ENCODE measurements around the gene THADA.

THADA gene

GRCh38 chr2:43262951-43263350 is 332.9 kb downstream of the THADA start:
- no peaks in the 10 kb centered on the region for H3K27me3 ChIP-seq (ENCODE audit: low read depth, low read length)
- no peaks in the 10 kb centered on the region for H3K36me3 ChIP-seq (replicated peaks; ENCODE audit: low read depth, low read length)
- no peak overlapping the region for H3K4me3 ChIP-seq (ENCODE audit: low read length)
- H3K4me1 ChIP-seq (ENCODE audit: low read length) = no peaks in the 10 kb centered on the region
- no peaks in the 10 kb centered on the region for H3K9me3 ChIP-seq (ENCODE audit: insufficient read depth, low read length)
- H3K27ac ChIP-seq (ENCODE audit: low read length) = no peak overlapping the region
- no peak overlapping the region for H2AFZ ChIP-seq (ENCODE audit: low read depth, low read length)
- no peak overlapping the region for H3K9ac ChIP-seq (ENCODE audit: low read length)
- H4K20me1 ChIP-seq (ENCODE audit: insufficient read depth, low read length) = no peaks in the 10 kb centered on the region
- TF ChIP-seq EZH2phosphoT487 (IDR thresholded peaks at IDR 0.05; ENCODE audit: low read depth) = no peak
- TF ChIP-seq, protein P1, sequence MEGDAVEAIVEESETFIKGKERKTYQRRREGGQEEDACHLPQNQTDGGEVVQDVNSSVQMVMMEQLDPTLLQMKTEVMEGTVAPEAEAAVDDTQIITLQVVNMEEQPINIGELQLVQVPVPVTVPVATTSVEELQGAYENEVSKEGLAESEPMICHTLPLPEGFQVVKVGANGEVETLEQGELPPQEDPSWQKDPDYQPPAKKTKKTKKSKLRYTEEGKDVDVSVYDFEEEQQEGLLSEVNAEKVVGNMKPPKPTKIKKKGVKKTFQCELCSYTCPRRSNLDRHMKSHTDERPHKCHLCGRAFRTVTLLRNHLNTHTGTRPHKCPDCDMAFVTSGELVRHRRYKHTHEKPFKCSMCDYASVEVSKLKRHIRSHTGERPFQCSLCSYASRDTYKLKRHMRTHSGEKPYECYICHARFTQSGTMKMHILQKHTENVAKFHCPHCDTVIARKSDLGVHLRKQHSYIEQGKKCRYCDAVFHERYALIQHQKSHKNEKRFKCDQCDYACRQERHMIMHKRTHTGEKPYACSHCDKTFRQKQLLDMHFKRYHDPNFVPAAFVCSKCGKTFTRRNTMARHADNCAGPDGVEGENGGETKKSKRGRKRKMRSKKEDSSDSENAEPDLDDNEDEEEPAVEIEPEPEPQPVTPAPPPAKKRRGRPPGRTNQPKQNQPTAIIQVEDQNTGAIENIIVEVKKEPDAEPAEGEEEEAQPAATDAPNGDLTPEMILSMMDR (IDR thresholded peaks at IDR 0.05; ENCODE audit: low read depth, low read length) = no peak
- H3K79me2 ChIP-seq (ENCODE audit: low read length) = no peaks in the 10 kb centered on the region
- H3K4me2 ChIP-seq (ENCODE audit: low read length) = no peak overlapping the region

DNA sequence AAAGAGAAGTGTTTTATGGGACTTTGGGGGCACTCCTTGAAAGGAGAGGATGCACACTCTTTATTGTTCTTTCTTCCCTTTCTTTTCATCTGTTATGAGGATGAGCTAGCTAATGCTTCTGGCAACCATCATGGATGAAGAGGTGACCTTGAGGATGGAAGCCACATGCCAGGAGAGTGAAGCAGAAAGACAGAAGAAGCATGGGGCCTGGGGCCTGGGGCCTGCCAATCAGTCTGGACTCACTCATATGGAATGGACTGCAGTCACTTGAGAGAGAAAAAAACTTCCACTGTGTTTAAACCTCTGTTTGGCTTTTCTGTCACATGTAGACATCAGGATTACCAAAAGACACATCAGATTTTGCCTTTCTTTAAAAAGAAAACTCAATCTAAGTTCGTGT is 333.6 kb downstream of the THADA start:
- Histone ChIP-seq H3K9ac (ENCODE audit: low read length) (no peak overlapping the region), H3K4me2 (ENCODE audit: low read length) (no peak overlapping the region), H4K20me1 (ENCODE audit: insufficient read depth, low read length) (no peaks in the 10 kb centered on the region), H3K4me3 (ENCODE audit: low read length) (no peak overlapping the region), H3K4me1 (ENCODE audit: low read length) (no peaks in the 10 kb centered on the region), H2AFZ (ENCODE audit: low read depth, low read length) (no peak overlapping the region), H3K79me2 (ENCODE audit: low read length) (no peaks in the 10 kb centered on the region), H3K27me3 (ENCODE audit: low read depth, low read length) (no peaks in the 10 kb centered on the region), H3K9me3 (ENCODE audit: insufficient read depth, low read length) (no peaks in the 10 kb centered on the region), H3K36me3 (replicated peaks; ENCODE audit: low read depth, low read length) (no peaks in the 10 kb centered on the region), H3K27ac (ENCODE audit: low read length) (no peak overlapping the region)
- TF ChIP-seq EZH2phosphoT487 (IDR thresholded peaks at IDR 0.05; ENCODE audit: low read depth) = no peak

GRCh38 chr2:43259512-43259911 is 336.3 kb downstream of the THADA start:
- no peaks in the 10 kb centered on the region for H3K9me3 ChIP-seq (ENCODE audit: insufficient read depth, low read length)

GRCh38 chr2:43258547-43259156 is 337.2 kb downstream of the THADA start:
- H4K20me1 ChIP-seq (ENCODE audit: insufficient read depth, low read length) = no peaks in the 10 kb centered on the region
- no peak overlapping the region for H3K4me3 ChIP-seq (ENCODE audit: low read length)
- no peaks in the 10 kb centered on the region for H3K79me2 ChIP-seq (ENCODE audit: low read length)
- no peak overlapping the region for H2AFZ ChIP-seq (ENCODE audit: low read depth, low read length)
- H3K9ac ChIP-seq (ENCODE audit: low read length) = no peak overlapping the region
- no peaks in the 10 kb centered on the region for H3K9me3 ChIP-seq (ENCODE audit: insufficient read depth, low read length)
- no peak overlapping the region for H3K27ac ChIP-seq (ENCODE audit: low read length)
- no peaks in the 10 kb centered on the region for H3K4me1 ChIP-seq (ENCODE audit: low read length)
- H3K4me2 ChIP-seq (ENCODE audit: low read length) = no peak overlapping the region
- no peaks in the 10 kb centered on the region for H3K27me3 ChIP-seq (ENCODE audit: low read depth, low read length)
- TF ChIP-seq, protein P1 (IDR thresholded peaks at IDR 0.05; ENCODE audit: low read depth, low read length) = no peak
- no peak for TF ChIP-seq EZH2phosphoT487 (IDR thresholded peaks at IDR 0.05; ENCODE audit: low read depth)
- H3K36me3 ChIP-seq (replicated peaks; ENCODE audit: low read depth, low read length) = no peaks in the 10 kb centered on the region

More at GRCh38 chr2:43259512-43259911, 336.3 kb downstream of the THADA start:
- H4K20me1 ChIP-seq (ENCODE audit: insufficient read depth, low read length) = no peaks in the 10 kb centered on the region
- no peaks in the 10 kb centered on the region for H3K36me3 ChIP-seq (replicated peaks; ENCODE audit: low read depth, low read length)
- no peak overlapping the region for H3K27ac ChIP-seq (ENCODE audit: low read length)
- no peak overlapping the region for H2AFZ ChIP-seq (ENCODE audit: low read depth, low read length)
- H3K4me3 ChIP-seq (ENCODE audit: low read length) = no peak overlapping the region
- H3K4me2 ChIP-seq (ENCODE audit: low read length) = no peak overlapping the region
- H3K27me3 ChIP-seq (ENCODE audit: low read depth, low read length) = no peaks in the 10 kb centered on the region
- TF ChIP-seq EZH2phosphoT487 (IDR thresholded peaks at IDR 0.05; ENCODE audit: low read depth) = no peak
- TF ChIP-seq, protein P1 (IDR thresholded peaks at IDR 0.05; ENCODE audit: low read depth, low read length) = no peak
- no peak overlapping the region for H3K9ac ChIP-seq (ENCODE audit: low read length)
- H3K4me1 ChIP-seq (ENCODE audit: low read length) = no peaks in the 10 kb centered on the region
- H3K79me2 ChIP-seq (ENCODE audit: low read length) = no peaks in the 10 kb centered on the region
